HG02763 (cell line): ENCODE measurements around the gene TMEM81.

ENCODE experiments used
- ATAC-seq: cut with Tn5 transposase; IDR thresholded peaks from one replicate; pipeline ENCODE4 v1.9.1; 2021; ENCODE audit warnings: mild to moderate bottlenecking, moderate library complexity; ENCODE audit not compliant: unreplicated experiment

The TMEM81 gene

DNA sequence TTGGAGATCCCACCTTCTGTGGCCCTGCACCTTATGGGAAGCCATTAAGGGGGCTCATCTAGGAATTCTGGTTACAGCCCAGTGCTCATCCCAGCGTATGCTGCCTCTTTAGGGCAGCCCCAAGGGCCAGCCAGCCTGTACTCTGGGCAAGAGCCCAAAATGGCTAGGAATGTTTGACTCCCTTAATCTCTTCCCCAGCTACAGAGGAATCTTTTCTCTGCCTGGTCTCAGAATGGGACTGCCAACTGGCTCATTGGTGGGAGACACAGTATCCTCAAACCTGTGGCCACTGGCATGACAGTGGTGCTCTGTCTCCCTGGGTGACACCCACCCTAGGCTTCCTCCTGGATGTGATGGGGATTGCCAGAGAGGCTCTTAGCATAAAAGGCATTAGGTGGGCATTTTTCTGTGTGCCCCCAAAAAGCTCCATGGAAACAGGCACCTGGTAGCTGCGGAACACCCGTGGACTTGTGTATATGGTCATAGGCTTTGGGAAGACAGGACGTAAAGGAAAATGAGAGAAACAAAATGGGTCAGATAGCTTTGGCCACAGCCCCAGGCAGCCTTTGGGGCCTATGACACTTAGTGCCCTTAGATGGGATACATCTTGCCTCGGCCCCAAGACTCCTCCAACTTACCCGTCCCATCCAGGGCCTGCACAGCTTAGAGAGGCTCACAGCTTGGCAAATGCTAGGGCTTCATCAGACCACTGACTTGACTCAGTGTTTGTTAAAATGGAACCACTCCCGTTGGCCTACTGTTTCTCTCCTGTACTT, 6.9 kb downstream of the TMEM81 start:
- no peak for ATAC-seq

GRCh38 chr1:205076245-205076761, 8.0 kb downstream of the TMEM81 start:
- ATAC-seq: no peak

DNA sequence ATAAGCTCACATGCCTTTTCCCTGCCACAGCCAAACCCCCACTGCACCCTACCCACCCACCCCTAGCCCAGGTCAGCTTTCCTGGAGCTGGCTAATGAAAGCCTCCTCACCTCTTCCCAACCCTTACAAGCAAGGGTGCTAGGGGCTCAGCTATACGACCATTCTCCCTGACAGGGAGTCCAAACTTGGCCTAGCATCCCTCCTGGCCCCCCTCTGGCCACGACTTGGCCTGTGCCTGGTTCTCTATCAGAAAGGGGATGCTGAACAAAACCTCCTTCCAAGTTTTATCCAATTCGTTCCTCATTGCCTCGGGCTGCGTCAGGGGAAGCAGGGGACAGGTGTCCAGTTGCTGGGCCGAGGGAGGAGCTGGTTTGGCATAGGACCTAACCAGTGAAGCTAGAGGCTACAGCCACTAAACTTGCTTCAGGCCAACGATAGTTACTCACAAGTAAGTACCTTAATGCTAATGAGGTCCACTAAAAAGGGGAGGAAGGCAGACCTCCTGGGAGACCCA, 8.6 kb downstream of the TMEM81 start:
- no peak for ATAC-seq

GRCh38 chr1:205074513-205074912, 9.7 kb downstream of the TMEM81 start:
- ATAC-seq: no peak

DNA sequence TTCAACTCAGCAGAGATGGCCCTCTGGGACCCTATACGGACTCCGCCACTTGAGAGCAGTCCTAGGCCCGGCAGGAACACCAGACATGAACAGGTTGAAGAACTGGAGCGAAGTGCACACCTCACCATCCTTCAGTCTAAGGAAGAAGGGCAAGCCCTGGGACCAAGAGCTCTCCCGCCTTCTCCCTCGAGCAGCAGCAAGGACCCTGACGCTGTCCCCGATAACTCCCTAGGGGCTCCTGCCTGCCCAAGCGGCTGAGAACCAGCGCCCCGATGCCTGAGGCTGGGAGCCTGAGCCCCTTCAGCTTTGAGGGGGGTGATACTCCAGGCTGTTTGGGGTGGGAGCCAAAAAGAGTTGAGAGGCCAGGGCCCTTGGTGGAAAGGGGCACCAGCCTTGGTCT, 10.2 kb downstream of the TMEM81 start:
- ATAC-seq: no peak

DNA sequence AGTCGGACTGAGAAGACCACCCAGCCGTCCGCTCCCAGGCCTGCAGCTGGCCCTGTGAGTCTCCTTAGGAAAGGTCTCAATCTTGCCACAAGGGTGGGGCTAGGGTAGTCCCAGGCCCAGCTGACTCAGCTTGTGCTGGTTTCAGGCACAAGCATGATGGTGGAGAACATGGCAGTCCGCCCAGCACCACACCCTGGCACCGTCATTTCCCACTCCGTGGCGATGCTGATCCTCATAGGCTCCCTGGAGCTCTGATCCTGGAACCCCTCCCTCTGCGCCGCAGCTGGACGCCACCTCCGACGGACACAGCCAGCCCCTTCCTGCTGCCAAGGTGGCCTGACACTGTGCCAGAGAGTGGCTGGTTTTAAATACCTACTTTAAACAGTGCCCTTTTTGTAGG, 10.7 kb downstream of the TMEM81 start:
- no peak for ATAC-seq

DNA sequence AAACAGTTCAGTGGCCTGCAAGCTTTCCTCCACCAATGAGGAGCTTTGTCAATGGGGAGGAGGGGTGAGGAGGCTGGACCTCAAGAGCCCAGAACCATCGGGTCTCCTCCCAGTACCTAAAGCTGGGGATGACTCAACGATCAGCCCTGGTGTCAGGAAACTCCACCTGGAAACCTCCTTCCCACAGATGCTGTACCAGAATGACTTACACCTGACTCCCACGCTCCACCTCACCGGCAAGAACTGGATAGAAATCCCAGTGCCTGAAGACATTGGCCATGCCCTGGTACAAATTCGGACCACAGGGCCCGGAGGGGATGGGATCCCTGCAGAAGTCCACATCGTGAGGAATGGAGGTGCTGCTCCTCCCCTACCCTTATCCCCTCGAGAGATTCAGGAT, 11.4 kb downstream of the TMEM81 start:
- ATAC-seq: no peak

GRCh38 chr1:205072286-205072685, 12.0 kb downstream of the TMEM81 start:
- no peak for ATAC-seq

- no peak for ATAC-seq
Observed at GRCh38 chr1:205071801-205072200, 12.5 kb downstream of the TMEM81 start.

DNA sequence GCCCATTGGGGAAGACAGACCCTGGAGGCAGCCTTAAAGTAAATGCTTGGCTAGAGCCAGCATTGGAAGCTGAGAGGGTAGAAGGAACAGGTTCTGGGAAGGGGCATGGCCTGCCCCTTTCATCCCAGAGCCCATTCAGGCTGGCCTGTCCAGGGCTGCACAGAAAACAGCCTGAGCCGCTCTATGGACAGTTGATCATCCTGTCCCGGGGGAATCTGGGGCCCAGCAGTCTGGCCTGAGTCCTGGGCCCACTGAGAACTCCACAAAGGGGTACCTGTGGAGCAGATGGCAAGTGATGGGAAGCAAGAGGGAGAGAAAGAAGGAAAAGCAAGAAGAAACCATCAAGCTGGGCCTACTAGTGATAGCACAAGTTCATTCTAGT, 13.2 kb downstream of the TMEM81 start:
- ATAC-seq: no peak

GRCh38 chr1:205069371-205070125, 14.7 kb downstream of the TMEM81 start:
- no peak for ATAC-seq

GRCh38 chr1:205068457-205069040, 15.7 kb downstream of the TMEM81 start:
- ATAC-seq: no peak

DNA sequence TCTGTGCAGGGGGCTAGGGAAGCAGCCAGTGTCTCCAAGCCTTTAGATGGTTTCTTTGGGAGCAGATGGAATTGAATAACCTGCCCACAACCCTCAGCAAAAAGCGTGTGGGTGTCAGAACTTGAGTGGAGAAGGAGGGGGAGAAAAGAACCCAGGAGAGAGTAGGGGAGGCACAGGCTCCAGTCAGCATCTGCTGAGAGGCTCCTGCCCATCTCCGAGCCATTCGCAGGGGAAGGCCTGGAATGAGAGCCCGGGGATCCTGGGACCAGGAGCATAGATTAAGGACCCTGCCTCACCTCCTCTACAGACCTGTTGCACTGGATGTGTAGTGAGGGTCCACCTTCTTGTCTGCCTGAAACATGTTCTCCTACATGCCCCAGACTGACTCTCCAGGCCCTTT, 16.3 kb downstream of the TMEM81 start:
- no peak for ATAC-seq

DNA sequence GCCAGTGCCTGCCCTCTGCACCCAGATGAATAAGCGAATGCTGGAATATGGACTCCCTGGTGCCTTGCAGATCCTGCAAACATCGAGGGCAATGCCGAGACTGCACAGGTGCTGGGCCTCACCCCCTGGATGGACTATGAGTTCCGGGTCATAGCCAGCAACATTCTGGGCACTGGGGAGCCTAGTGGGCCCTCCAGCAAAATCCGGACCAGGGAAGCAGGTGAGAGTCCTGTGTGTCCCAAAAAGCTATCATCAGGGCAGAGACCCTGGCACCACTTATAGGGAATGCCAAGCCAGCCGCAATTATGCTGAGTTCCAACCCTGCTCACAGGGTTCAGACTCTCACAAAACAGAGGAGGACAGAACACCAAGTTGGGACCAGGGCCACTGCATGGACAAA, 17.2 kb downstream of the TMEM81 start:
- ATAC-seq: no peak

DNA sequence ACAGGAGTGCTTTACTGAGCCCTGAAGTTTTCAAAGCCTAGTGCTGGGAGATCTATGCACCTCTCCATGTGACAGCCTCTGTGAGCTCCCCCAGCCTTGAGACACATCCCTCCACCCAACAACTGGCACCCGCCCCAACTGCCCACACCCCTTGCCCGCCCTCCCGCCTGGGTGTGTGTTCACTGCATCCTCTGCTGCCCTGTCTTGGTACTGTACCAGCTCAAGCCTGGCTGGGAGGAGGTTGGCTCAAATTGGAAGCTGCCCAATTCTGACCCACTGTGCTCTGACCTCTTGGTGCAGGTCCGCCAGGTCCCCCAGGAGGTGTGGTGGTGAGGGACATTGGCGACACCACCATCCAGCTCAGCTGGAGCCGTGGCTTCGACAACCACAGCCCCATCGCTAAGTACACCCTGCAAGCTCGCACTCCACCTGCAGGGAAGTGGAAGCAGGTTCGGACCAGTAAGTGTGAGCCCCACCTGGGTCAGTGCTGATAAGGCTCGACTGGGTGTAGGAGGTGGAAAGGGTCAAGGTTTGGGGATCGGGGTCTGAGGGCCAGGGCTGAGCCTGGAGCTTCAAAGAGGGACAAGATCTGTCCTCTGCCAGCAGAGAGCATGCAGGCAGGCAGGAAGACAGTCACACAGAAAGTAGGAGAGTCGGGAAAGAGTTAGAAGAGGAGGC, 18.0 kb downstream of the TMEM81 start:
- no peak for ATAC-seq

DNA sequence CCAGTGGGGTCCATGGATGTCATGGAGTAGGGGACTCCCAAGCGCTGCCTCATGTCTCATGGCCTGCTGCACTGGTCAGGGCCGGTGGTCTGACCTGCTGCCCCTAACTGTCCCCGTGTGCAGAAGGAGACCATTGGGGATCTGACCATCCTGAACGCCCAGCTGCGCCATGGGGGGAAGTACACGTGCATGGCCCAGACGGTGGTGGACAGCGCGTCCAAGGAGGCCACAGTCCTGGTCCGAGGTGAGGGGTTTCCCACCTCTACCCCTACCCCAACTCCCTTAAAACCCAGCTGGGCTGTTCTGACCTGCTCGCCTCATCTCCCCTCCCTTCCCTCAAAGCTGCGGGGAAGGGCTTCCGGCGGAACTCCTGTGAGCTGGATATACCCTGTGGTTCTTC, 18.6 kb downstream of the TMEM81 start:
- ATAC-seq: no peak

GRCh38 chr1:205064741-205065316, 19.4 kb downstream of the TMEM81 start:
- ATAC-seq: no peak

- ATAC-seq: no peak
Observed at GRCh38 chr1:205064301-205064700, 20.0 kb downstream of the TMEM81 start.

DNA sequence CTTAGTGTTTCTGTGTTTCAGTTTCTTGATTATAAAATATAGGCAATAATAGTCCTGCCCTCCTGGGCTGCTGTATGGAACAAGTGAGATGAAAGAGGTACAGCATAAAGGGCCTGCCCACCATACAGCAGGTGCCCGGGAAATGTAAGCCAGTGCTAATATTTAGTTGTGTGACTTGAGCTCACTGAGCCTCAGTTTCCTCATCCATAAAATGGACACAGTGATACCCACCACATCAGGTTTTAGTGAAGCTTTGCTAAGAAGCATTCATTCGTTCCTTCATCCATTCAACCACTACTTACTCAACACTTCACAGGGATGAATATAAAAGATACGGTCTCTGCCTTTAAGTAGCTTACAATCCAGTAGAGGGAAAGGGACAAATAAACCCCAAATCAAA, 21.4 kb downstream of the TMEM81 start:
- ATAC-seq: no peak

DNA sequence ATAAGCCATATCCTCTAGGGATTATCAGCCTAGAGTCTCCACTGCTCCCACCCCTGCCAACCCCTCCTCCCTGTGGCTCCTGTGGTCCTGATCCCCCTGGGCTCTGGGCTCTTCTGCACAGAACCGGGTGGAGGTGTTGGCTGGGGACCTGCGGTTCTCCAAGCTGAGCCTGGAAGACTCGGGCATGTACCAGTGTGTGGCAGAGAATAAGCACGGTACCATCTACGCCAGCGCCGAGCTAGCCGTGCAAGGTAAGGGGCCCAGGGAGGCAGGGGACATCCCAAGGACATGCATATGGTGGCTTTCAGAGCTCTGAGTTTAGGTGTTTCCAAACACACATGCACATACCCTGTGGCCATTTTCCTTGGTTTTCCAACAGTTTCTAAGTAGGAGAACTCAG, 21.9 kb downstream of the TMEM81 start:
- no peak for ATAC-seq

DNA sequence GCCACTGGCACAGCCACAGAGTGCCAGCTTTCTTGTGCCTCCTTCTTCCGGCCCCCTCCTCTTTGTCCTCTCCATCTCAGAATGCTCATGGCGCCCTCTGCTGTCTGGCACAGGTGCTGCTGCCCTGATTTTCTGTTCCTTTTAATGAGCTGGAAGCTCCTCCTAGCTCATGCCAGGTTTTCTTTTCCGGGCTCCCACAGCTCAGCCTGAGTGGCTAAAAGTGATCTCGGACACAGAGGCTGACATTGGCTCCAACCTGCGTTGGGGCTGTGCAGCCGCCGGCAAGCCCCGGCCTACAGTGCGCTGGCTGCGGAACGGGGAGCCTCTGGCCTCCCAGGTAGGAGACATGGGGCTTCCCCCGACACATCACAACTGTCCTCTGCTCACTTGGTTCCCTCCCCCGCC, 22.6 kb downstream of the TMEM81 start:
- ATAC-seq: no peak
